Frontal cortex (tissue), 4 donors: Measurements from ENCODE around the gene TNS1. TPM values are rescaled to one million over a fixed set of nuclear protein-coding genes. Genes with fewer than 3 reads are reported as not detected.

Experiments
- DNase-seq, 2 donors: peaks; one replicate each; pipeline ENCODE4 v3.0.0; 2012; ENCODE audit warnings: low spot score in 2 of 2
- FAIRE-seq: peaks from 2 replicates; lab custom pipeline; 2012; peaks lifted over from hg19 to GRCh38; lab: Jason Lieb, UNC
- total RNA-seq: library from RNA; depleted of rRNA; stranded (reverse); fragments of >200 nt; gene quantifications from one replicate; pipeline ENCODE4 v1.2.3, GENCODE V29; 2014
- donor health status: control.
- donor health status: control.
- donor health status: control.

TNS1 gene
- total RNA-seq, 1 donor from 2014 or later, result 3.7 TPM

DNA sequence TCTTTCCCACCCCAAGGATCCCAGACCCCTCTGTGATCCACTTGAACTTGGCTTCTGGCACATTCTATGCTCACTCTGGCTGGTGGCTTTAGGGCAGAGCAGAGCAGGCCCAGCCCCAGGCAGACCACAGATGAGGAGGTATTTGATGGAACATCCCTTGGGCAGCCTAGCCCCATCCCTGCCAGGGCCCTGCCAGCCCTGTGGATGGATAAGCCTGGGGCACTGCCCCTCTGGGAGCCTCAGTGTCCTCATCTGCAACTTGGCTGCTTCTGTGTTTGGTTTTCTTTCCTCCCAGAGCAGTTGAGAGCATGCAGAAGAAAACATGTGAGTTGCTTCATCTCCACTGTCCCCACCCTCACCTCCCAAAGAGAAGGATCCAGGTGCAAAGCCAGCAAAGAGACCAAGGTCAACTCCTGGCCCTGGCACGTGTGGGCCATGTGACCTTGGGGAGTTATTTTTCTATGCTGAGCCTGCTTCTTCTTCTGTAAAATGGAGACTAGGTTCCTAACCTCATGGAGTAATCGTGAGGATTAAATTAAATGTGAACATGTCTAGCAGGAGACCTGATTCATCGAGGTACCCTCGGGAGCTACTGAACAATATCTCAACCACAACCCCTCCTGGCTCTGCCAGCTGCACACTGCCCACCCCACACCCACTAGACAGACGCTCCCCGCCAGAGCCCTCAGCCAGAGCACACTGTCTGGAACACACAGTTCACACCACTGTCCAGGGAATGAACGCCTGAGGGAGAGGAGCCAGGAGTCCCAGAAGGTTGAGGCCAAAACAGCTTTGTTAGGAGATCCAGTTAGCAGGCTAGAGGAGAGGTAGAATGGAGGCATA, 14.6 kb upstream of the TNS1 start:
- no peak for FAIRE-seq
- DNase-seq, result no peak

DNA sequence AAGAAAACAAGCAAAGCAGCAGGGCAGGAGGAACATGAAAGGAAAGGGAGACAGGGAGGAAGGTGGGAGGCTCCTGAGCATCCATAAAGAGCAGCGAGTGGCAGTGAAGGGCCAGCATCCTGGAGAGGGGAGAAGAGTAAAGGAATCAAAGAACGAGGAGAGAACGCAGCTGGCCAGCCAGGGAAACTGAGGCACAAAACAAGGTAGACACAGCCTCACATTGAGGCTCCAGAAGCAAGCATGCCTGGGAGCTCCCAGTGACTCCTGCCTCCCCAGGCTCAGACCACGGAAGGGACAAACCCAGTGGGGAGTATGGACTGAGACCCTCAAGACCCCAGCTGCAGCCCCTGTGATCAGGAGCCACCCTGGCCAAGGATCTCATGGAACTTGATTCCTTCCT, 14.0 kb upstream of the TNS1 start:
- DNase-seq (no peak), FAIRE-seq (no peak)

DNA sequence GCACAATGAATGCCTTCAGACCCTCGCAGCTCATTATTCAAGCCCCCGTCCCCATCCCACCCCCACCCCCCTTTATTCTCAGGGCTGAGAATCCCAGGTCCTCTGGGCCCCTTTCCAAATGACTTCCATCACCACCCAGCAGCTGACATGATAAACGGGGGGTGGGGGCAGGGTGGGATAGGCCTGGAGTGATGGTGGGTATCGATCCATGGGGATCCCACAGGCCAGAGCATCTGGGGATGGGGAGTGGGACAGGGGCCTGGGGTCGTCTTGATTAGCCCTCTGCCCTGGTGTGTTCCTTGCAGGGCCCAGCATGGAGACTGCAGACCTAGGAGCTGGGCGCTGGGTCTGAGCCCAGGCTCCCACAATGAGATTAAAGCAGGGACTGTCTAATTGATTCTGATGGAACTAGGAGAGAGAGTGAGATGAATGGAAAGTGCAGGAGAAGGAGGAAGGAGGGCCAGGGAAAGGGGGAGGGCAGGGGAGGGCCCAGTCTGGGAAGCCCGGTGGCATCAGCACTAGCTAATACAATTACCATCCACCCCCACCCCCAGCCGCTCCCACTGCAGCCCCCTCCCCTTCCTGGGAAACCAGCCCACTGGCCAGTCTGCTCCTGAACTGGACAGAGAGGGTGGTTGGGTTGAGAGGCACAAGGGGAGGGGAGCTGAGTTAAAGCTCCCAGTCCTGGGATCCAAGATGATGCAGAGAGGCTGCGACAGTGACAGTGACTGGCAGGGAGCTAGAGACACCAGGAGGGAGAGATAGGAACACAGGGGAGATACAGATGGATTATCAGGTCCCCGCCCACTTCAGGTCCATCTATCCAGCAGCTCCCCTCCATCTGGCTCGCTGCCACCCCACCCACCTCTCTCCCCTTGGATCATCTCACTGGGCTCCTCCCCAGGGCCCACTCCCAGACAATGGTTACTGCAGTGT, 13.1 kb upstream of the TNS1 start:
- DNase-seq (no peak), FAIRE-seq (no peak)

DNA sequence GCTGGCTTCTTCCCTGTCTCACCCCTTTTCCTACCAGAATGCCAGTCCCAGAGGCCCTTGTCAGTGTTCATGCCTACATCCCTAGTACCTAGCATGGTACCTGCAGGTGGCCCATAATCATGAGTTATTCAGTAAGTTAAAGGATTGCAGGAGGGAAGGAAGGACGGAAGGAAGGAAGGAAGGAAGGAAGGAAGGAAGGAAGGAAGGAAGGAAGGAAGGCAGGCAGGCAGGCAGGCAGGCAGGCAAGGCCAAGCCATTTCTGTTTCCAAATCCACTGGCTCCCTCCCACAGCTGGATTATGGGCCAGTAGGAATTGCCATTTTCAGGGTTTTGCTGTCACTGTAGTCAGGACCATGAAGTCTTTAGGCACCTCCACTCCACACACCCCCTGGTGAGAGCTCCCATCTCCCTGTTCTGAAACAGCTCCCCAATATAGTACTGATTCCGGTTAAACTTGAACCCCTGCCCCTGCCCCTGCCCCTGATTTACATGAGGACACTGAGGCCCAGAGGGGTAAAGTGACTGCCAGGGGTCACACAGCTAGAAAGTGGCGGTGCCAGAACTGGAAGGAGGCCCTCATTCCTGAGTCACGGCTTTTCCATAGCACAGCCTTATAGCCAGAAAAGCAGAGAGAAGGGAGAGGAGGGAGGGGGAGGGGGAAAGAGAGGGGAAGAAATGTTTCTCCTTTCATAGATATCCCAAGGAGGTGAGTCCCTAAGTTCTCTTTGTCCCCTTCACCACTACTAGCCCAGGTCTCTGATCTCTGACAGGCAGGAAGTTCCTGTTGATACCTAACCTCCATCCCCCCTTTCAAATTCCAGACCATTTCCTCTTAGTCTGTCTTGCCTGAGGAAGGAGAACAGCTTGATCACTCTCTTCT, 12.2 kb upstream of the TNS1 start:
- DNase-seq (no peak), FAIRE-seq (no peak)

DNA sequence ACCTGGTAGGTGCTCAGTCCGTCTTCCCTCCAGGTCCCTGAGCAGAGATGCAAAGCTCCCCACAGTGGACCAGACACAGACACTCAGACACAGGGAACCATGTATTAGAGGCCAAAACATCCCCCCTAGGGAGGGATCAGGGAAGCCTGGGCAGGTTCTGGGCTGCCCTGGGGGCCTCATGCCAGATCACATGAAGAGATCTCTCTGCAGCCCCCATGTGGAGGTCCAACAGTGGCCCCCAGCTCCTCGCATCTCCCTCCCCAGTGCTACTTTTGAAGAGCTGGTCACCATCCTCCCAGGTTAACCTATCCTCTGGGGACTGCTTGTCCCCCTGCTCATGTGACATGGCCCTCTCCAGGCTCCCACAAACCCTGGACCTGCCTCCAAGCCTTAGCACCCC, 10.5 kb upstream of the TNS1 start:
- DNase-seq (no peak), FAIRE-seq (no peak)

DNA sequence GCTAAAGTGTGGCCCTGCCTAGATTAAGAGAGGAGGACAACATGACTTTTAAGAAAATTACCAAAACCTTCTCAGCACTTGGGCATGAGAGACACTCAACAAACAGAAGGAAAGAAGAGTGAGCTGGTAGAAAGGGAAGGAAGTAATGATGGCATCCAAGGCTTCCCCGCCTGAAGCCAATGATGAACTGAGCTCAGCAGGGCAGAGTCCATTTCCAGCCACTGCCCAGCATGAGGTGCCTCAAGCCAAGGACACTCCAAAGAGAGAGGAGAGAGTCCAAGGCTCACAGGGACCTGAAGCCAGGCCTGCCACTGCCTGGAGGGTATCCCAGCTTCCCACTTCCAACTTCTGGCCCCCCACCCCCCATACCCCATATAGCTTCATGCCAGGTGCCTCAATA, 9.5 kb upstream of the TNS1 start:
- FAIRE-seq, result no peak
- no peak for DNase-seq

- DNase-seq, result no peak
- no peak for FAIRE-seq
Measured at GRCh38 chr2:218011653-218012040, 8.9 kb upstream of the TNS1 start.

DNA sequence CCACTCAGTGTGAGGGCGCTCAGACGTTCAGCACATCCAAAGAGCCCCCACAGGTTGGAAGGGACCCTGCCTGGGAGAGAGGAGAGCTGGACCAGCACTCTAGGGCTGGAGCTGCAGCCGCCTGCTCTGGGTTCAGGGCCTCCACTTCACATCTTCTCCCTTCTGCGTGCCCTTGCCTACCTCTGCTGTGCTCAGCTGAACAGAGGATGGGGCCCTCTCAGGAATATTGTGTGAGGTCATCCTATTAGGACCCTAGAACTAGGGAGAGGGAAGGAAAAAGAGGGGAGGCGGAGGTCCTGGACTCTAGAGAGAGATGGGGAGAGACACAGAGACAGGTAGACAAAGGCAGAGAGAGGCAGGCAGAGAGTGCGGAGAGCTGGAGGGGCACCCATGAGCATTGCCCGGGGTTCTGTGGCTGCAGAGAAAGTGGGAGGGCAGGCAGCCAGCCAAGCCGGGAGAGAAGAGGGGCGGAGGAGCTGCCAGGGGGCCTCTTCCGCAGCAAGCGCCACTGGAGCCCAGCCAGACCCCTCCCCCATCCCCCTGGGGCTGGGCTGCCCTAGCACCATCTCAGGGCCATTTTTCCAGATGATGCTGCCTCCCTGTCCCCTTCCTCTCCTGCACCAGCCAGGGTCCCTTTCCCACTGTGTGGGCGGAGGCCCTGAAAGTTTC, 8.3 kb upstream of the TNS1 start:
- DNase-seq (peak in 1 of 2 donors; percentile 31), FAIRE-seq (no peak)

DNA sequence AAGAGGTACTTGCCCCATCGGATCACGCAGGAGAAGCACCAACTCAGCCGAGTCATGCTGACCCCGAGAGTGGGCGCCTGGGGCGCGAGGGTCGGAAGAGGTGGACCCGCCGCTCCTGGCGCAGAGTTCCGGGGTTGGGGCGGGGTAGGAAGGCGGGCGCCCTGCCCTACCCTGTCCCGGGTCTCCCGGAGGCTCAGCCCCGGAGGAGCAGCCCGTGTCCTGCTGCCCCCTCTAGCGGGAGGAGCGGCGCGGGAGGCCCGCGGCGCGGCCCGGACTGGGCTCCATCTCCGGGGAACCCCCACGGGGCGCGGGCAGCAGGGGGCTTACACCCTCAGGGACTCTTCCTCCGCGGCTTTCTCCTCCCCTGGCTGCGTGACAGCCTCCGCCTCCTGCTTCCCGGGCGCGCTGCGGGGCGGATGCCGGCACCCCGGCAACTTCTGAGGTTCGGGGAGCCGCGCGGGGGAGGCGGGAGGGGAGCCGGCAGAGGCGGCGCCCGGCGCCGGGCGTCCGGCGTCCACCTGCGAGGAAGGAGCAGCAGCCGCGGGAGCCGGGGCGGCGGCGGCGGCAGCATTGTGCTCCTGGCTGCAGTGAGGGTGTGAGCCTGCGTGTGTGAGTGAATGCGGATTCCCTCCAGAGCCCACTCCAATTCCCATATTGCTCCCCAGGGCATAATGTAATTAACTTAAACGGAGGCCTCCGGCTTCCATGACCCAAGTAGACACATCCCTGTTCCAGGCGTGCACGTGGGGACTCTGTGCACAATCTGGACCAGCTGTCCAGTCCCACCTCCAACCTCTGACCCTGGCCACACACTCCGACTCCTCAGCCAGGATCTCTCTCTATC, 7.6 kb upstream of the TNS1 start:
- FAIRE-seq, result no peak

DNA sequence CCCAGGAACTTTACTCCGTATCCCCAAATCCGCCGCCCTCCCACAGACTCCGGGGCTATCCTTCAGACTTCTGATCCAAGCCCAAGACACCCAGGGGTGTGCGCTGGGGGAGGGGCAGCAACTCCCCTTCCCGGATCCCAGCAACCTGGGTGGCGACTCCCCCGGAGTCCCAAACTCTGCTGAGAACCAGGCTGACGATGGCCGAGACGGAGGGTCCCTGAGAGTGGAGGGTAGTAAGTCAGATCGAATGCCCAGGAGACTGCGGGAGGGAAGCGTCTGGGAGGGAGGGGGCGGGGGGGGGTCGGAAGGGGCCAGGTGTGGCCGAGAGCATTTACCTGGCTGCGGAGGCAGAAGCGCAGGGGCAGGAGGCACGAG, 7.0 kb upstream of the TNS1 start:
- no peak for FAIRE-seq
- no peak for DNase-seq

More for the DNA sequence above, 7.6 kb upstream of the TNS1 start:
- DNase-seq, result peak; percentile 67 to 86

DNA sequence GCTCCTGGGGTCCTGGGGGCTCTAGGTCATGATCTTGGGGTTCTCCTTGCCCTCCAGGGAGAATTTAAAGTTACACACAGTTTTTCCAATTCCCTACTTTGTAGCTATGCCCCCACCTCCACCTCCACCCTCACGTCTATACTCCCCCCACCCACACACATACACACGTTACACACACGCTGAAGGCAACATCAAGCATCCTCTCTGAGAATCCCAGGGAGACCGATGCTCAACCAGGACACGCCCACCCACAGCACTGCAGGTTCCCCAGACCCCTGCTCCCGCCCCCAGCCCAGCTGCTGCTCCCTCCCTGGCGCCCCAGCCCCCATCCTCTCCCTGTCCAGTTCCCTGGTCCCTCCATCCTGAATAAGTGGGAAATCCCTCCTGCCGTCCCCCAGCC, 6.4 kb upstream of the TNS1 start:
- no peak for FAIRE-seq

DNA sequence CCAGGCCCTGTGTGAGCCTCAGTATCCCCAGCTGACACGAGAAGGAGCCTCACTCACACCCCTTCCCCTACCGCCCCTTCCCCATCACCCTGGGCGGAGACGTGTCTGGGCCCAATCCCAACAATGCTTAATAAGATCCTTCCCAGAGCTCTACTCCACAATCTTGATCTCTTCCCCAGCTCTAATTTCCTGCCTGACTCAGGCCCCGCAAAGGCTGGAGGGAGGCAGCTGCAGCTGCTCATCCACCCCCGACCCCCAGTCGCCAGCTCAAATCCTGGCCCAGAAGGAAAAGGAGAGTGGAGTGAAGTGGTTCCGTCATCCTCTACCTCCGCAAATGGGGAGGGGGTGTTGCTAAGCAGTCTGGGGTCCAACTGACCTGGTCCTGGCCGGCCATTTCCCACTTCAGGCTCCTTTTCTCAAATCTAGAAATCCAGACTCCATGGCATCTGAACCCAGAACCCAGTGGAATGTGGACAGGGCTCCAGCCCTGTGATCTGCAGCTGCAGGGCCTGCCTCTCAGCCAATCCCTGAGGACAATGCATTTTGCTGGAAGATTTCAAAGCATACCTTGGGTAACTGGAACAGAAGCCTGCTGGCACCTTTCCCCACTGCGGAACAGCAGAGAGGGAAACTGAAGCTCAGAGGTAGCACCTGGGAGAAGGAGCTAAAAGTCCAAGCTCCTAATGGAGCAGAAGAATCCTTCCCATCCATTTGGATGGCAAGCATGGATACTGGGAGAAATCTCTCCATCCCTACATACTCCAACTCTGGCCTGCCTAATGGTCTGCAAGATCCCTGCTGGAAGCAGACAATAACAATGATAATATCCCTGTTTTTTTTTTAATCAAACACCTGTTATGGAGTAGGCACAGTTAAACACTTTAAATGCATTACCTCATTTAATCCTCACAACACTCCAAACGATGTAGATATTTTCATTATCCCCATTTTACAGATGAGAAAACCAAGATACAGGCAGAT, 5.6 kb upstream of the TNS1 start:
- no peak for FAIRE-seq
- DNase-seq, result no peak

More for the DNA sequence above, 6.4 kb upstream of the TNS1 start:
- no peak for DNase-seq

DNA sequence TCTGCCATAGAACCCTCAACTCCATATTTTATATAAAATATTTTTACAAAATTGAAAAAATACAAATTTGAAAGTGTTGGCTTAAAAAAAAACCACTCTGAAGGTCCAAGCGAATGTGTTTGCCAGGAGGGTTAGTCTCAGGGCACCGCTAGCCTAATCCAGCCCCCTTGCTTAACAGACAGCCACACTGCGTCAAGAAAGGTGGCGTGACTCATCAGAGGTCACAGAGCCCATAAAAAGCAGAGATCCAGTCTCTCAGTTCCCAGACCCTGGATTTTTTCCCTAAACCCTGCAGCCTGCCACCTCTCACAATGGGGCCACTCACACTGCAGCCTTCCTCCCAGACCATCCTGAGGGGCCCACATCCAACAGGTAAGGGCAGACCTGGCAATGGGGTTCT, 3.9 kb upstream of the TNS1 start:
- DNase-seq, result no peak
- FAIRE-seq, result no peak

GRCh38 chr2:218005486-218005885, 2.7 kb upstream of the TNS1 start:
- DNase-seq (no peak), FAIRE-seq (no peak)

- DNase-seq (no peak), FAIRE-seq (no peak)
Measured at GRCh38 chr2:218005028-218005427, 2.2 kb upstream of the TNS1 start.

- FAIRE-seq (no peak), DNase-seq (no peak)
Measured at GRCh38 chr2:218003981-218004419, 1.2 kb upstream of the TNS1 start.

DNA sequence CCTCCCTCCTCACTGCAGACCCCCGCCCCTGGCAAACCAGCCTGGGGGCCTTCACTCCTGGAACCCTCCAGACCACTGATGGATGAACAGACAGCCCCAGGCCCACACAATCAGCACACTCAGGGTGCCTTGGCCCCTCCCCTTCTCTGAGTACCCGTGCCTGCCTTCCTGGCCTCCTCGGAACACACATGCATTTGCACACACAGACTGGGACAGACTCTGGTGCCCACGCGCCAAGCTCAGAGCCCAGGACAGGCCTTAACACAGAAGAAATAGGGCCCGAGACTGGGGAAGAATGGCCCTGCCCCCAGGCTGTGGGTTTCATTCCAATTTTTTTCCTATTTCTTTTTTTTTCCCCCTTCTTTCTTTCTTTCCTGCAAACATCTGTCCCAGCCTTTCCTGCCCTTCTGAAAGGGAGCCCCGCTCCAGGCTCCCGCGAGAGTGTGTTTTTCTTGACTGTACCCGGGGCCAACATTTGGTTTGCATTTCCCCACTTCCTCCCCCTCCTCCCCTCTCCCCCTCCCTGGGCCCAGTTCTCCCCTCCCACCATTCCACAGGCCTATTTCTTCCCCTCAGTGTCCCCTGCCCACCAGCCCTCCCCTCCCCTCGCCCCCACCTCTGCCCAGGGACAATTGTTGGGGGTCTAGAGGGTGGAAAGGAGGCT, 618 bp upstream of the TNS1 start:
- no peak for DNase-seq
- FAIRE-seq, result no peak
